Stimulated activated CD4-positive, alpha-beta T cell treated with anti-CD3 and anti-CD28 coated beads, TNF-alpha, amount 100 ng/mL, for 1 hour (primary cell): ENCODE results near the gene C6orf120.
"Not testable (repeated sequence)": the region's sequence is repeated elsewhere in the genome, so short reads cannot be mapped to it uniquely, and the experiment has no call there.

Source experiments
- DNase-seq, 3 donors: peaks; one replicate each; pipeline ENCODE4 v3.0.0-alpha.2; 2020; ENCODE audit warnings: low read depth in 3 of 3, low spot score in 1 of 3

C6orf120 gene

DNA sequence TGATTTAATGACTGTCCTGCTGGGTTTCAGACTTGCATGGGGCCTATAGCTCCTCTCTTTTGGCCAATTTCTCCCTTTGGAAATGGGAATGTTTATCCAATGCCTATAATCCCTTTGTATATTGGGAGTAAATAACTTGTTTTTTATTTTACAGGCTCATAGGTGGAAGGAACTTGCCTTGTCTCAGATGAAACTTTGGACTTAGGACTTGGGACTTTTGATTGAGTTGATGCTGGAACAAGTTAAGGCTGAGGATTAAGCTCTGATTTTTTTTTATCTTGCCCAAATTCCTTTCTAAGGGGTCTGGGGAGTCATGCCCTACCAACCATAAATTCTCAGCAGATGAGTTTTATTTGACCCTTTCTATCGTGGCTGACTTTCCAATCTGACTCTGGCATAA lies 23.6 kb upstream of the C6orf120 start:
- DNase-seq: no peak

DNA sequence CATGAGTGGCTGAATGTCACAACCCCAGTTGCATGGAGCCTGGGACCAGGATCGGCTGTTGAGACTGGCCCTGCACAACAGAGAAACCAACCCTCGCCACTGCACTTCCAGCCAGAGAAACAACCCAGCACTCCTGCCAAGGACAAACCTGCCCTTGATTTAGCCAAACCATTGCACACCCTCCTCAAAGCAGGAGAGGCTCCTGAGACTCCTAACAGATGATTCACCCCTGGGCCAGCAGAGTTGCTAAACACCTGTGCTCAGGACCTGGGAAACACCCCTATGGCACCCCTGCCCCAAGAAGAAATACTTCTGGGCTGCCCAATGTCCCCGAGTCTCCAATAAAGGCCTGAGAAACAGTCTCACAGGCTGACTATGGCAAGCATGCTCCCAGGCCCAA lies 17.9 kb upstream of the C6orf120 start:
- no peak for DNase-seq

DNA sequence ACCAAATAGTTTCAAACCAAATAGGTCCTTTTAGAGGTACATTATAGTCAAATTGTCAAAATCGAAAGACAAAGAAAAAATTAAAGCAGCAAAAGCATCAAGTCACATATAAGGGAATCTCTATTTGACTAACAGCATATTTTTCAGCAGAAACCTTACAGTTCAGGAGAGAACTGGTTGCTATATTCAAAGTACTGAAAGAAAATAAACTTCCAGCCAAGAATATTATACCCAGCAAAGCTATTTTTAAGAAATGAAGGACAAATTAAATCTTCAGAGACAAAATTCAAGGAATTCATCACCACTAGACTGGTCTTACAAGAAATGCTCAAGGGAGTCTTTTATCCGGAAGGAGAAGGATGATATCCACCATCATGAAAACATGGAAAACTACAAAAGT lies 16.1 kb upstream of the C6orf120 start:
- no peak for DNase-seq

DNA sequence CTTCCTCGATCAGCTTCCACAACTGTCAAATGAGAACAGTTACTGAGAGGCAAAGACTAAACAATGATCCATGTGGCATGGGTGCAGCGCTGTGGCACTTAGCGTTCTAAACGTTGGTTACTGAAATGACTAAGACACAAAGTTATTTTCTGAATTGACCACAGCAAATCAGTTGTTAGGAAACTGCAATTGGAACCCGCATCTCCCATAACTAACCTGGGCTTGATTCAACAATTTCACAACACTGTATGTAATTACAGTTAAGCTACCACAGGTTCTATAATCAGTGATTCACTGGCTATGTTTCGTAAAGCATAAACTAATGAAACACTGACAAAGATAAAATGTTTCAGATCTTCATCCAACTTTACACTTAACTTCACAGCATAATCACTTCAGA lies 12.6 kb upstream of the C6orf120 start:
- no peak for DNase-seq

DNA sequence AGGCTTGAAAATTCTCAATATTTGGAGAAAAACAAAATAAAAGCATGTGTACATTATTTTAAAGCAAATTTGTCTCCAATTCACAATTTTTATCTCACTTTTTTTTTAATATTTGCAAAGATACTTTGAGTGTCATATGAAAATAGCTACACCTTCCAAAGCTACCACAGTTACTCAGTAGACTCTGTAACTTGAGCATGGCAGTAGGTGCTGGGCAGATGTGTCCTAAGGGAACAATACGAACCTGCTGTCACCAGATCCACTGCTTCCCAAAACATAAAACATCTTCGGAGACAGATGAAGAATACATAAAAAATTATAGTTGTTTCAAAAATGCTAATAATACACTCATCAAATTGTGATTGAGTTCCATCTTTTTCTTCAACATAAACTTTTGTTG lies 10.7 kb upstream of the C6orf120 start:
- no peak for DNase-seq

DNA sequence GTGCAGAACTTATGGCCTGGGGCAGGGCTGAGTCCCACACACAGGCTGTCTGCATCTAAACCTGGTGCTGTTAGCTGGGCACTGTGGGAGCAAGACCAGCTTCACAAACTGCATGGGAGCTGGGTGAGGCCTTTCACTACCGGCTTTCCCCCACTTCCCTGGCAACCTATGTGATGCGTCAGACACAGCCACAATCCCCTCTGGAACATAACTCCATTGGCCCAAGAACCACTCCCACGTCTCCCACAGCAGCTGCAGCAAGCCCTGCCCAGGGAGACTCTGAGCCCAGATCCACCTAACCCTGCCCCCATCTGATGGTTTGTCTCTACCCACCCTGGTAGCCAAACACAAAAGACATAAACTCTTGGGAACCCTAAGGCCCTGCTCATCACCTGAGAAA lies 9.4 kb upstream of the C6orf120 start:
- no peak for DNase-seq

DNA sequence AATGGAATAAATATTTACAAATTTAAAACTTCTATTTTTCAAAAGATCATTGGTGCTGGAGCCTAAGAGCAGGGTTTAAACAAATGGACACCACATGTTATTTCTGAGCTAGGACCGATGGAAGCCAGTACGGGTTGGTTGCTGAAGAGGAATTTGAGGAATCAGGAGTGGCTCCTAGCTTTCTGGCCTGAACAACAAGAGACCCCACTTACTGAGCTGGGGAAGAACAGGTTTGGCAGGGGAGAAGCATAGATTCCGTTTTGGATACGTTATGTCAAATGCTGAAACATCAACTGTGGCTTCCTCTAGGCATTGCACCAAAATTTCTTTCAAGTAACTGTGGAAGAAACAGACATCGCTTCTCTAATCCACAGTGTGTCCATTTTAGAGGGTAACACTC lies 6.8 kb upstream of the C6orf120 start:
- DNase-seq: no peak

DNA sequence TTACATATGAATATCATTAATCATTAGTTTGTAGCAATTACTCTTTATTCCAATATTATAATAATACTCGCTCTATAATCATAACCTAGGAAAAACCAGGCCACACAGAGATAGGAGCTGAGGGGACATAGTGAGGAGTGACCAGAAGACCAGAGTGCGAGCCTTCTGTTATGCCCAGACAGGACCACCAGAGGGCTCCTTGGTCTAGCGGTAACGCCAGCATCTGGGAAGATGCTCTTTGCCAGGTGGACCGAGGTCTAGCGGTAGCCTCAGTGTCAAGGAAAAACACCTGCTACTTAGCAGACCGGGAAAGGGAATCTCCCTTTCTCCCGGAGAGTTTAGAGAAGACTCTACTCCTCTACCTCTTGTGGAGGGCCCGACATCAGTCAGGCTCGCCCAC lies 4.8 kb upstream of the C6orf120 start:
- not testable (repeated sequence) for DNase-seq

DNA sequence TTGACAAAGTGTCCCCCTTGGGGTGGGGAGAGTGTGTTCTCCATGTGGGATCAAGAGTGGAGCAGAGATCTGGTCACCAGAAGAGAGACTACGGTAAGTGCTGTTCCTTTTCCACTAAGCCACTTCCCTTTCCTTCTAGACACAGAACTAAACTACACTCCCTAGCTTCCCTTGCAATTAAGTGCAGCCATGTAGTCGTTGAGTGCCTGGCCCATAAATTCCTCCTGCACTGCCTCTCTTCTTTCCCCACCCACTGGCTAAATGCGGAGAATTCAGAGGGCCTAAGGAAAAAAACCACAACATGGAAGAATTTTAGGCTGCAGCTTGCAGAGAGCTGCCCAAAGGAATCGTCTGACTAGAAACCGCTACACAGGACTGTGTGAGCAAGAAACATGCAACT lies 1.6 kb upstream of the C6orf120 start:
- no peak for DNase-seq

DNA sequence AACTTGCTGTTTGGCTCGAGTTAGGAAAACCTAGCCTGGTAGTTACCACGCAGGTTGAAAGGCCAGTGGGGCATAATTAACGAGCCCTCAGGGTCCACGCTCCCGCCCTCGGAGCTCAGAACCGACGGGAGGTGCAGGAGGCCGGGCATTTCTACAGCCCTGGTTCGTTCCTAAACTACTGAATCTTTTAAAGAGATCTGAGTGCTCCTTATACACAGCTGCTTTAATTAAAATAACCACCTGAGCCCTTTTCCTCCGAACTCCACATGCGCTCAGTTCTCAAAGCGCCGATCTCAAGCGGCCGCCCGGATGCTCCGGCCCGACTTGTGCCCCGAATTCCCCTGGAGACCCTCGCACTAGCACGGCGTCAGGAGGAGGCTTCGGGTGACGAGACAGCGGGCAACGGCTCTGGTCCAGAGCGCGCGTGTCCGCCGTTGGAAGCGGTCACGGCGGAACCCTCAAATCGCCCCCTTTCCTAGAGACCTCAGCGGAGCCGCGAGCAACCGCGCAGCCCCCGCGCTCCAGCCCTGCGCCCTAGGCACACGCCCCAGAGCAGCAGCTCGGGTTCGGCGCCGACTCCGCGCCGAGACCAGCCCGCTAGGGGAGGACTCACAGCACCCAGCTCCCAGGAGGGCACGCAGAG lies 494 bp upstream of the C6orf120 start:
- peak in 1 of 3 donors; percentile 8 for DNase-seq

DNA sequence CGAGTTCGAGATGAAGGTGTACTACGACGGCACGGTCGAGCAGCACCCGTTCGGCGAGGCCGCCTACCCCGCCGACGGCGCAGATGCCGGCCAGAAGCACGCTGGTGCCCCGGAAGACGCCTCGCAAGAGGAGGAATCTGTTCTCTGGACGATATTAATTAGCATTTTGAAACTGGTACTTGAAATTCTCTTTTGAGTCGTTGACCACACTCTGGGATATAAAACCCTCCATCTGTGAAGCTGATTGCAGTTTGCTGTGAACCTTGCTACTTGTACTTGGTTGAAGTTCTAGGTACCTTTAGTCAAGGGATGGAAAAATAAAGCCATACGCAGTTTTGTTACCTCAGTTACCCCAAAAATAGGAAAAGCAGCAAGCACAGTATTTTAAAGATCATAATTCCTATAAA lies 917 bp downstream of the C6orf120 start:
- DNase-seq: peak in 1 of 3 donors; percentile 22

DNA sequence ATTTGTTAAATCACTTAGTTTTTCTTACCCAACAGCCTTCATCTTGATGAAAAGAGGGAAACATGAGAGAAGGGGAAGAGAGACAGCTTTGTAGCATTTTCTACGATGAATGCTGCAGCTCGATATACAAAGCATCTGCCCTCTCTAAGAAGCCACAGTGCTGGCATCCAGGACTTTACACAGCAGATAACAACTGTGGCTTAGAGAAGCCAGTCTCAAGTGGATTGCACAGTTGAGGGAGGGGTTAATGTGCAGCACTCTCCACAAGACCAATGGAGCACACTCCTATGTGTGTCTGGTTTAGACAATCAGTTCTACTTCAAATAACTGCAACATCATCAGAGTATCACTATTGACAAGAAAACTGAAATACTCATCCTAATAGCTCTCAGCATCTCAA lies 5.8 kb downstream of the C6orf120 start:
- DNase-seq: no peak

DNA sequence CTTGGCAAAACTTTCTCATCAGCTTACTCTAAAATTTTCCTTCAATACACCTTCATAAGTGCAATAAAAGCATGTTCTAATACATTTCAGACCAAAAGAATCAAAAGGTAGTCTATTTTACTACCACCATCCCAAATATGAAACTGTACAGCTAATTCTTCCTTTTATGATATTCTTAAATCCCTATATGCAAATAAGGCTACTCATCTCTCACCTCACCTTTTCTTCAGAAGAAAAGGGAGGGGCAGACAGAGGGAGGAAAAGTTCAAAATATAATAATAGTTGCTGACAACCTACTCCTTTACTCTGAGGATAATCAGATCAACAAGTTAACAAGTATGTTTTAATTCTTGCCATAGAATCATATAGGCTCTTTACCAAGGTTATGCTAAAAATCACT lies 7.4 kb downstream of the C6orf120 start:
- no peak for DNase-seq

DNA sequence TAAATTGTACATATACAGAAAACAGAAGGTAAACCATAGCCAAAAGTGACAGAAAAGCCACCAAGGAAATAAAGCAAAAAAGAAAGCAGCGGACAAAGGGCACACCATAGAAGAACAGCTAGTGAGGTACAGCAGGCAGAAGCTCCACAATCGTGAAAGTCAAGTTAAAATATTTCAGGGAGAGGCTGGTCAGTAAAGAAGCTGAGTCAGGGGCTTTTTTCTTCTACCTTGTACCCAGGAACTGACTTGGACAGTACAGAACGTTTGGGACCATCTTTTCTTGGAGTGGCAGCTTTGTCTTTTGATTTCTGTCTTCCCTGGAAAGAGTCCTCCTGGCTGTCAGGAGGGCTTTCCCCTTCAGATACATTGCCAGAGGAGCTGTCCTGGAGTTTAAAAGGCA lies 8.1 kb downstream of the C6orf120 start:
- no peak for DNase-seq

DNA sequence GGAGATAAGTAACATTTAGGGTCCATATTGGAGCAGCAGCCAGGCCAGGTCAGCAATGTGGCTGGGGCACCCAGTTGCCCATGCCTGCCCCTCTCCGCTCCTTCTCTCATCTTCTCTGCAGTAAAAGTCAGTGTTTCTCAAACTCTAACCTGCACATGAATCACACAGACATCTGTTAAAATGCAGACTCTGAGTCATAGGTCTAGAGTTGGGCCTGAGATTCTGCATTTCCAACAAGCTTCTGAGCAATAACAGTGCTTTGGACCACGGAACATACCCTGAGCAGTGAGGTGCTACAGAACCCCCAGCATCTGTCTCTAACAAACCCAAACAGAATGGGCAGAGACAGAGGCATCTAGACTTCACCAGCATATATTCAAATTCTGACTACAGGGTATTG lies 12.3 kb downstream of the C6orf120 start:
- no peak for DNase-seq

DNA sequence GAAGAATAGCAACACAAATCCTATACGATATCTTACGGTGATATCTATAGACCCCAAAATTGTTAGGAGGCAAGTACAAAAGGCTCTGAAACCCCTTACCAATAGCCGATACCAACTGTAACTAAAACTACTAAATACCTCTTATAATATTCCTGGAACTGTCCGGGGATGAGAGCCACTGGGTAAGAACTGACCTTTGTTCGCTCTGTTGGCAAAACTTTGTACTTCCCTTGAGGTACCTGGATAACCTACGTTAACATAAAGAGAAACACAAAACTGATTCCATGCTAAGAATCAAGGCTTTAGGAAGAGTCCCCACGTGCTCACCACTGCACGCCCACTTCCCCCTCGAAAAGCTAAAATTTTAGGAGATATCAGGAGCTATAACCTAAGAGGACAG lies 12.7 kb downstream of the C6orf120 start:
- DNase-seq: no peak

DNA sequence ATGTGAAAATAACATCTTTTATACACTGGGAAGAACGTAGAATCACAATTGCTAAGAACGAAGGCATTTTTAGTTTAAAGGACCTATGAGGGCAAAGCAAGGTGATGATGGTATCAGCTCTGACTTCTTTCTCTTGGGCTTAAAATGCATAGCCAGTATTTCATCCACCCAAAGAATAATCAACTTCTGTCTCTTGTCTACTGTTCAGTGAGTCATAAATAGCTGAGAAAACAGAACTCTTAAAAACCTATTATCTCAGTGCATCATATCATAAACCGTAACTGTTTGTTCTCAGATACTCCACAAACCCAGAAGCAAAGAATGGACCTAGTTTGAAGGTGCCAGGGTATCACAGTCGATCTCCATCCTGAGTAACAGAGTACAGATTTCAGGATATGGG lies 17.2 kb downstream of the C6orf120 start:
- no peak for DNase-seq

DNA sequence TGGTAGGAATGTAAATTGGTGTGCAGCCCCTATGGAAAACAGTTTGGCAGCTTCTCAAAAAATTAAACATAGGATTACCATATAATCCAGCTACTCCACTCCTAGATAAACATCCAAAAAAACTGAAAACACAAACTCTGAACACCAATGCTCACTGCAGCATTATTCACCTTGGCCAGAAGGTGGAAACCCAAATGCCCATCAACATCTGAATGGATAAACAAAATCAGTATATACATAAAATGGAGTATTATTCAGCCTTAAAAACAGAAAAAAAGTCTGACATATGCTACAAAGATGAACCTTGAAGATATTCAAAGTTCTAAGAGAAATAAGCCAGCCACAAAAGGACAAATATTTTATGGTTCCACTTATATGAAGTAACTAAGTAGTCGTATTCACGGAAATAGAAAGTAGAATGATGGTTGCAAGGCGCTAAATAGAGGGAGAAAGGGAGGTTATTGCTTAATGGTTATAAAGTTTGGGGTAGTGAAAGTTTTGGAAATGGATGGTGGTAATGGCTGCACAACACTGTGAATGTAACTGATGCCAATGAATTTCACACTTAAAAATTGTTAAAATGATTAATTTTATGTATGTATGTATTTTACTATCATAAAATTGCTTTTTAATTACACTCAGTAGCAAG lies 18.4 kb downstream of the C6orf120 start:
- no peak for DNase-seq

DNA sequence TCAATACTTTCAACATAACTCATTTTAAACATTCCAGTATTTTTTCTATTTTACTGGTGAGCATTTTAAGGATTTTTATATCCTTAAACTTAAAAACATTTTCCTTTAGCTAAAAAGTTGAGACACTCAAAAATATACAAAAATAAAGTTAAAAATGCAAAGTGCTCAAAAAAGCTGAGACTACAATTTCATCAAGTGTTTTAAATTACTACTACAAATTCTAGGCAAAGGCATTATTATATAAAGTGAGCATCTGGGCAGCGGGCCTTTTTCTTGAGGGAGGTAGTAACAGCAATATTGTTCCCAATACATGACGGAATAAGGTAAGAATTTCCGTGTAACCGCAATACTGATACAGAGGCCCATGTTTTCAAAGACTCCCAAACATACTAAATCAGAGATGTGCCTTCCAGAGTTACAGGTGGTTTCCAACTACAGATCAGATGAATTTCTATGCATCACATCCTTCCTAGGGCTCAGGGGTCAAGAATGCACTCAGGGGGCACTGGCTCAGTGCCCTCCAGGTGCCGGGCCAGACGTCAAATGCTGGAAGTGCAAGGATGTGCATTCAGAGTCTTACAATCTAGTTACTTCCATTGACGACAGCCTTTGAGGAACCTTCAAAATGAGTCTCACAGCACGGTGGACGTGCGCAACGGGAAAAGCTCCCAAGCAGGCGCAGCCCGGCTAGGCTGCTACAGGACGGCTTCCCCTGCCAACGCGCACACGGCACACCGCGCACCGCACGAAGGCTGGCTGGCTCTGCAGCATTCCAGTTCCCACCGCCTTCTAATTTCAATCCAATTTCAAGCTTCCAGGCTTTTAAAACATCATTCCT lies 20.7 kb downstream of the C6orf120 start:
- DNase-seq: no peak

DNA sequence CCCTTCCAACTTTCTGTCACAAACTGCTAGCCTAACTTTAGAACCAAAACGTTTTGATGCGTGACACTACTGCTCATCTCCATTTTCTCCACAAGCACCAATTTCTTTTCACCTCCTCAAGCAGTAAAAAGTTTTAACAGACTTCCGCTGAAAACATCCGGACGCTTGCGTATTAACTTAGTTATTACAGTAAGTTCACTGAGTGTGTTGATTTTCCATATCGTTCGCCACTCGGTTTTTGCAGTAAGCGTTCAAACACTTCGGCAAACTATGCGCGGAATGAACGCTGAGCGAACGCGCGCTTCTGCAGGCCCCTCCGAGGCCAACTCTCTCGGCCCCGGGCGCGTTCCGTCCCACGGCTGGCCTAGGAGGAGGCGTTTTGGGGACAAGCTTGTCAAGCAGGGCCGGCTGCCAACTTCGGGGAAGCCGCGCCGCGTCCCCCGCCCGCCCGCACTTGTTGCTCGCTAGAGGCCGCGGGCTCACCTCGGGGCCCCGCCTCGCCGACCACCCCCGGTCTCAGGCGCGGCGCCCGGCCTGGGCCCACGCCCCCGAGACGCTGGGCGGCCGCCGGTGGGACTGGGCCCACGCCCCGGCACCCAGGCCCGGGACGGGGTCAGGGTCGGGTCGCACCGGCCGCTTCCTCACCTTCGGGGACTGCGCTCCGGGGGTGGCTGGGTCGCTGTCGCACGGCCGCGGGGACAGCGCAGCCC lies 21.4 kb downstream of the C6orf120 start:
- peak in 2 of 3 donors; percentile 35 to 52 for DNase-seq

DNA sequence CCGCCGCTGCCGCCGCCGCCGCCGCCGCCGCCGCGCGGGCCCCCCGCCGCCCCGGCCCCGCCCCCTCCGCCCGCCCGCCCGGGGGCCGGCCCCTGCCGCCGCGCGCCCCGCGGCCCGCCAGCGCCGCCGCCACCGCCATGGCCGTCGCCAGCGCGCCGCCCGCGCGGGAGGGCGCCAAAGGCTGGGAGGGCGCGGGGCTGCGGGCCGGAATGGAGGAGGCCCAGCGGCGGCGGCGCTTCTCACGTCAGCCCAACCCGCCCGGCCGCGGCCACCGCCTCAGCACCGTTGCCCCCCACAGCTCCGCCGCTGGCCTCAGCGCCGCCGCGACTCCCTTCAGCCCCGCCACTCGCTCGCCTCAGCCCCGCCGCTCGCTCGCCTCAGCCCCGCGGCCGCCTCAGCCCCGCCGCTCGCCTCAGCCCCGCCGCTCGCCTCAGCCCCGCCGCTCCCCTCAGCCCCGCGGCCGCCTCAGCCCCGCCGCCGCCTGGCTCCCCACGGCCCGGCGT lies 22.1 kb downstream of the C6orf120 start:
- peak in 1 of 3 donors; percentile 39 for DNase-seq
